HAP-1 (cell line): ENCODE measurements around the gene LIFR.

Experiments used
- DNase-seq, 2 experiments: peaks; one replicate each; pipeline ENCODE4 v3.0.0-alpha.2; 2016 to 2020; ENCODE audit warnings: low spot score in 2 of 2
- H3K27me3 ChIP-seq: fragments of 250-450 bp; sonication (Bioruptor Pico); 2 replicates; pipeline ENCODE4 v1.5.1; 2020; ENCODE audit warnings: low read depth, mild to moderate bottlenecking, moderate library complexity
- H3K36me3 ChIP-seq: fragments of 250-450 bp; sonication (Bioruptor Pico); replicated peaks from 2 replicates; pipeline ENCODE4 v1.5.1; 2020; ENCODE audit warnings: mild to moderate bottlenecking
- H3K4me1 ChIP-seq: fragments of 250-450 bp; sonication (Bioruptor Pico); 2 replicates; pipeline ENCODE4 v1.5.1; 2020; ENCODE audit warnings: mild to moderate bottlenecking
- H3K4me3 ChIP-seq: fragments of 250-450 bp; sonication (Bioruptor Pico); 2 replicates; pipeline ENCODE4 v1.5.1; 2020; ENCODE audit warnings: mild to moderate bottlenecking, moderate library complexity
- H3K9me3 ChIP-seq: fragments of 250-450 bp; sonication (Bioruptor Pico); 2 replicates; pipeline ENCODE4 v1.5.1; 2020; ENCODE audit warnings: mild to moderate bottlenecking, moderate library complexity
- in situ Hi-C: fragments of 300-500 bp; cut with MboI; formaldehyde crosslinking; loops from 3 replicates; pipeline ENCODE4 v1.14.3; 2020; ENCODE audit warnings: low sequenced_read_pairs, inconsistent platforms, mixed read lengths

LIFR gene

DNA sequence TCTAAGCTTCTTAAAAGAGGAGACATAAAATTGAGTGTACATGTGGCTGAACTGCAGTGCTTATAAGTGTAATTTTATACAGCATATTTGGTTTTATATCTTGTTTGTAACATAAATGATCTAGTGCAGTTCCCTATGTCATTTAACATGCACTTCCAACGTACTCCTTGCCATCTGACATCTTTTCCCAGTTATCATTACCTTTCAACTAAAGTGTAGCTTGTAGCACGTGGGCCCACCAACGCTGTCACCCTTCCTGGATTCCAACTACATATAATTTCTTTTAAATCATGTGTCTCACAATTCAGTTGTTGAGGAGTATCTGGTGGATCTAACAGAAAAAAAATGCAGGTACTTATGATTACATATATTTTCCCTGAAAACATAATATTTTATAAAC lies 50.1 kb downstream of the LIFR start:
- in situ Hi-C loops: no loop called here

DNA sequence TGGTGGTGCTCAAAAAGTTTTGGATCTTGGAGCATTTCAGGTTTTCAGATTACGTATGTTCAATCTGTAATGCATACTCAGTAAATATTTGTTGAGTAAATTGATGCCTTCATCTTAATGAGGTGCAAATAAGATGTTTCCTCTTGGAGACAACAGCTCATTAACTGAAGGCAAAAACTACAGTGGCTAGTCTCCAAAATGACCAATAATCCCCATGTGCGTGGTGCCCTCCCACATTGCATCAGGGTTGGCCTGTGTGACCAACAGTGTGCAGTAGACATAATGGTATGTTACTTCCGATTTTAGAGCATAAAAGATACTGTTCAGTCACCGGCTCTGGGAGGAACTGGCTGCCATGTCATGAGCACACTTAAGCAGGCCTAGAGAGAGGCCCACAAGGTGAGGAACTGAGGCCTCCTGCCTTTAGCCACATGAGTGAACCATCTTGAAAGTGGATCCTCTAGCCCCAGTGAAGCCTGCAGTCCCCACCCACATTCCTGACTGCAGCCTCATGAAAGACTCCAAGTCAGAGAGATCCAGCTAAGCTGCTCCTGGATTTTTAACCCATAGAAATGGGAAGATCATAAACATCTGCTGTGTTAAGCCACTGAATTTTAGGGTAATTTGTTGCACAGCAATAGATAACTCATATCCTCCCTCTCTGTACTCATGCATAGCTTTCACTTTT lies 55.7 kb downstream of the LIFR start:
- in situ Hi-C loops: no loop called here
- no peak for DNase-seq
- Histone ChIP-seq H3K36me3 (no peaks in the 10 kb centered on the region), H3K4me1 (no peaks in the 10 kb centered on the region), H3K9me3 (no peaks in the 10 kb centered on the region), H3K4me3 (no peak overlapping the region), H3K27me3 (no peaks in the 10 kb centered on the region)

More for the DNA sequence above, 50.1 kb downstream of the LIFR start:
- peaks cover 8% of the 10 kb centered on the region; the same call in 1 of the 2 replicates for H3K4me1 ChIP-seq
- no peaks in the 10 kb centered on the region for H3K36me3 ChIP-seq
- no peaks in the 10 kb centered on the region for H3K9me3 ChIP-seq
- no peaks in the 10 kb centered on the region for H3K27me3 ChIP-seq
- H3K4me3 ChIP-seq: no peak overlapping the region
- no peak for DNase-seq

DNA sequence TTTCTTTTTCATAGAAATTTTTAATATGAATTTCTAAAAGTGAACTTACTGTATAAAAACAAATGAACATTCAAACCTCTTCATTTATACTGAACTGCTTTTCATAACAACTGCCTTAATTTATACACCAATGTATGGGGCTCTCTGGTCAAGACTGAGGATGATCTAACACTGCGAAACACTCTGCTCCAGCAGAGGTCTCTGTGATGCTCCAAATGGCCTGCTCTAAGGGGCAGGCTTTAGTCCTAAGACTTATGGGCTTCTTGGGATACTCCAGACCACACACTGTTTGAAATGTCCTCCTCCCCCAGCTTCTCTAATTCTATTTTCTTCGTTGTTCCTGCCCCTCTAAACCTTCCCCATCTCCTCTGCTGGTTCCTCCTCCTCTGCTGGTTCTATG lies 58.5 kb downstream of the LIFR start:
- in situ Hi-C loops: no loop called here
- H3K4me3 ChIP-seq: no peak overlapping the region

DNA sequence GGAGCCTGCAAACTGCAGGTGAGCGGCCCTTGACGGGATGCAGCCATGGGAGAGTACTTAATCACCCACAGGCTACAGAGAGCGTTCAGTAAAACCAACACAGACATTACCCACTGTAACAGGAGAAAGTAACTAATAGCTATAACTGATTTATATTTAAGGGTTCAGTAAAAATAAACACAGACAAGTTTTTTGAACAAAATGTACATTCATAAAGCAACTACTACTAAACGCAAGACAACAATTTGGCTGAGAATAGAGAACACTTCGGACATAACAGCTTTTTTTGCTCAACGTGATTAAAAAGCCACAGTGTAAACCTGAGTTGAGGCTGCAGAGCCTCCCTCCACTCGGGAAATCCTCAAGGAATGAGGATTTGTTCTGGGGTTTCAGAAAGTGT lies 61.7 kb downstream of the LIFR start:
- H3K27me3 ChIP-seq: no peaks in the 10 kb centered on the region
- no peak for DNase-seq
- no peaks in the 10 kb centered on the region for H3K9me3 ChIP-seq
- no peak overlapping the region for H3K4me3 ChIP-seq
- no peaks in the 10 kb centered on the region for H3K36me3 ChIP-seq
- no peaks in the 10 kb centered on the region for H3K4me1 ChIP-seq
- in situ Hi-C loops: no loop called here

More for the DNA sequence above, 58.5 kb downstream of the LIFR start:
- Histone ChIP-seq H3K27me3 (no peaks in the 10 kb centered on the region), H3K4me1 (no peaks in the 10 kb centered on the region), H3K36me3 (no peaks in the 10 kb centered on the region), H3K9me3 (no peaks in the 10 kb centered on the region)
- DNase-seq: no peak

DNA sequence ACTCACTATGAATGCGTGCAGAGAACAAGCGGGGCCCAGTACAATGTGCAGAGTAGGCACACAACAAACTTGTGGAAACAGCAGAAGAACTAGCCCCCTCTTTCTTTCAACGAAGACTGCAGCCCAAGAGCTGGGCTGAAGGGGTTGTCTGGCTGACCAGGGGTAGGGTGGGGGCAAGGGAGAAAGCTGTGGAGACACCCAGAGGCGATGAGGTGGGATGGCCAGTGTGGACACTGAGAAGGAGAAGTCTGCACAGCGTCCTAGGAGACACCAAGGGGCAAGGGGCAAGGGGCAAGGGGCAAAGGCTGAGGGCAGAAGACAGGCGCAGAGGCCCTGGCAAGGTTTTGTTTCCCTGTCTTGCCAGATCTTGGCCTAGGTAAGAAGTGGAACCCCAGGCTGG lies 62.3 kb downstream of the LIFR start:
- H3K27me3 ChIP-seq: no peaks in the 10 kb centered on the region
- no peak for DNase-seq
- in situ Hi-C loops: no loop called here

DNA sequence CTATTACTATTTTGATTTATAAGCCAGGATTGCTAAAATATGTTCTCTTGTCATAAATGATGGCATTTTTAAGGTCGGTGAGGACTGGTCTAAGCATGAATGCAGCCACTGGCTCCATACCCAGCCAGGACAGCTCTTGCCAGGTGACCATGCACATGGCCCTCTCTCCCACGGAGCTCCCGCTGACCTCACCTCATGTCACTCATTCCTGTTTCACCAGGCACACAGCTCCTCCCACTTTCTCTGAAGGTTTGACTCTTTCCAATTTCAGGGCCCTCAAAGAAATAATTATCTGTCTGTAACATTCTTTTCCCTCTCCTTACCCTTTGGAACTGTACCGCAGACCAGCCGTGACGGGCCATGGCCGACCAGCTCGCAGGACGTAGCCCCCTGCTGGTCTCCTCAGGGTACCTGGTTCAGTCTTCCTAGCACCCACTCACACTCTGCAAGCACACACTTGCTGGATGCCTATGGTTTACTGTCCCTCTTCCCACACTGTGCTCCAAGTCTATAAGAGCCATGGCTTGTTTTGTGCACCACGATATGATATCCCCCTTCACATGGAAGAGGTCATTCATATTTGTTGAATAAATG lies 72.5 kb downstream of the LIFR start:
- Histone ChIP-seq H3K4me1 (no peaks in the 10 kb centered on the region), H3K4me3 (no peak overlapping the region), H3K27me3 (no peaks in the 10 kb centered on the region), H3K9me3 (no peaks in the 10 kb centered on the region), H3K36me3 (no peaks in the 10 kb centered on the region)
- no peak for DNase-seq
- in situ Hi-C loops: no loop called here

More for the DNA sequence above, 62.3 kb downstream of the LIFR start:
- no peak overlapping the region for H3K4me3 ChIP-seq
- no peaks in the 10 kb centered on the region for H3K9me3 ChIP-seq
- no peaks in the 10 kb centered on the region for H3K4me1 ChIP-seq
- no peaks in the 10 kb centered on the region for H3K36me3 ChIP-seq

DNA sequence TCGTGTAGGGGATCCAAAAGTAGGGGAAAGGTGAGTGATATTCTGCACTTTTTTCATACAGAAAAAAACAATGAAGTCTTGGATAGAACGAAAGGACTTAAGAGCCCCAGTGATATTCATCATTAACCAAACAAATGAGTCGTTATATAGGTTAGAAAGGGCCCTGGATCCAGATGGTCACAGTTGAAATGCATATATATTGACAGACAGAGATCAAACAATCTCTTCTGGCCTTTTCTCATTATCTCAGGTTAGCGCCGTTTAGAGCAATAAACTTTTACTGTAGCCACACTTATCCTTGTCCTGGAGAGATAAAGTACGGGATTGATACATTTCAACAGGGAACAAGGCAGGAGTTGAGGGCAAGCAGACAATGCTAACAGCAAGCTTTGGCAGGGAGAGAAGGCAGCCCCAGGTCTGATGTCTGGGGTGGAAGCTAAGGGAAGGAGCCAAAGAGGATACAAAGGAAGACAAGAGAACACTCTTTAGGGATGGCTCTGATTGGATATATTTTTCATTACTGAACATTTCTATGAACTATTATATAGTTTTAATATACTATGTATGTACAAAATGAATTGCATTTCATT lies 77.0 kb downstream of the LIFR start:
- H3K4me1 ChIP-seq: no peaks in the 10 kb centered on the region
- H3K4me3 ChIP-seq: no peak overlapping the region
- H3K36me3 ChIP-seq: no peaks in the 10 kb centered on the region
- in situ Hi-C loops: no loop called here
- H3K9me3 ChIP-seq: no peaks in the 10 kb centered on the region
- no peak for DNase-seq
- no peaks in the 10 kb centered on the region for H3K27me3 ChIP-seq

DNA sequence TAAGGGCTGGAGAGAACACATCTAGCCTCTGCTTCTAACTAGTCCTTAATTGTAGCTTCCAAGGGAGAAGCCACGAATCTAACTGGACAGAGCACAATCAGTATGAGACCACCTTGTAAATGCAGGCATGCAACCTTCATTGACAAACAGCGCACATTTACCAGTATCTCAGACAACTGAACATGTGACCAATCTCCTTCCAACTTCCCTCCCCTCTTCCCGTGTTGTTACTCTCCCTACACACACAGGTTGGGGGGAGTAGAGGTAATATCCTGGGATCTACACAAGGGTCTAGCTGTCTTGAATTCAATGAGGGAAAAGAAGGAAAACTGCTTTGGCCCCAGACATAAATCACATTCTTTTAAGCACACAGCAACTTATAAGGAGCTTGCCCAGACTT lies 77.6 kb downstream of the LIFR start:
- H3K4me3 ChIP-seq: no peak overlapping the region
- H3K27me3 ChIP-seq: no peaks in the 10 kb centered on the region
- no peaks in the 10 kb centered on the region for H3K9me3 ChIP-seq
- no peaks in the 10 kb centered on the region for H3K36me3 ChIP-seq
- no peak for DNase-seq
- in situ Hi-C loops: no loop called here
- H3K4me1 ChIP-seq: no peaks in the 10 kb centered on the region

DNA sequence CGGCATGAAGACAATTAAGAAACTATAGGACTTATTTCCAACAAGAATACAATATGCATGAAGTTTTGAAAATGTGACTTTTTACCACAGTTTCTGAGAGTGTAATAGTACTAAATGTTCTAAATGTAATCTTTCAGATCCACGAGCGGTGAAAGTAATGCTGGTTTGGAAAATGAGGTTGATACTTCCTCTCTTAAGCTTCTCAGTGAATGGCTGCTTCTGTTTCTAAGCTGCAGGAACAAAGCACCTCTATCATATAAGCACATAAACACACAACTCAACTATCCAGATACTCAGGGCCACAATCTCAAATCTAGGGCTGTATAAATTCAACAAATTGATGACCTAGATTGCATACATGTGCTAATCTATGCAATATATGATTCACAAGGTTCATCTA lies 78.3 kb downstream of the LIFR start:
- no peak for DNase-seq
- Histone ChIP-seq H3K27me3 (no peaks in the 10 kb centered on the region), H3K4me3 (no peak overlapping the region), H3K4me1 (no peaks in the 10 kb centered on the region), H3K9me3 (no peaks in the 10 kb centered on the region), H3K36me3 (no peaks in the 10 kb centered on the region)
- in situ Hi-C loops: no loop called here

DNA sequence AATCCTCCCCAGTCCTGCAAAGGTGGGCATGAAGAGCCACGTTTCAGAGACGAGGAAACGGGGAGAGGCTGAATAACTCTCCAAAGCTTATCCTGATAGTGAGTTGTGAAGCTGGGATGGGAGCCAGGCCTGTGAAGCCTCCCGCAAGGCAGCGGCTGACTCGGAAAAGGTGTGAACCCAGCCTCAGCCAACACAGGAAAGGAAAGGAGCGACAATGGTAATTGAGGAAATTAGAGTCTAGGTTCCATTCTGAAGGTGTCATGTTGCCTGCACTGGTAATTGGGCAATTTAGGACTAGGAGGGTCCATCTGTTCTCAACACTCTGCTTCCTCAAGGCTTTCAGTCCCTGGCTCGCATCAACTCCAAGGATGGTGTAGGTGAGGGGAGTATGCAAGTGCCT lies 83.4 kb downstream of the LIFR start:
- in situ Hi-C loops: no loop called here
- H3K4me1 ChIP-seq: no peaks in the 10 kb centered on the region
- no peak overlapping the region for H3K4me3 ChIP-seq
- no peaks in the 10 kb centered on the region for H3K36me3 ChIP-seq
- no peak for DNase-seq
- H3K9me3 ChIP-seq: no peaks in the 10 kb centered on the region
- H3K27me3 ChIP-seq: no peaks in the 10 kb centered on the region

DNA sequence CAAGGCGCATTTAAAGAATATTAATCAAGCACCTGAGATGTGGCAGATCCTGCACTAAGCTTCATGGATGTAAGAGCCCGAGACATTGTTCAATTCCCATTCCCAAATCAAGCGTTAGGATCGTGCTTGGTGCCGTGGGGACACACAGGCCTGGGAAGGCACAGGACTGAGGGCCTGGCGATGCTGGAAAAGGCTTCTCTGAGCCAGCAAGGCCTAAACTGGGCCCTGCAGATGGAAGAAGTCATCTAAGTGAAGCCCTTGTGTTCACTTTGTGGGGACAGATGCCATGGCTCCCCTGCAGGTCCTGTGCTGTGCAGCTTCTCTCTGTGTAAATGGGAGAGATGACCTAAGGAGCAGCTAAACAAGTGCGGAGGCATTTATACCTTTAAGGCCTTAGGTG lies 83.9 kb downstream of the LIFR start:
- H3K36me3 ChIP-seq: no peaks in the 10 kb centered on the region
- no peak overlapping the region for H3K4me3 ChIP-seq
- in situ Hi-C loops: no loop called here
- H3K4me1 ChIP-seq: no peaks in the 10 kb centered on the region
- H3K9me3 ChIP-seq: no peaks in the 10 kb centered on the region
- no peaks in the 10 kb centered on the region for H3K27me3 ChIP-seq
- DNase-seq: no peak

DNA sequence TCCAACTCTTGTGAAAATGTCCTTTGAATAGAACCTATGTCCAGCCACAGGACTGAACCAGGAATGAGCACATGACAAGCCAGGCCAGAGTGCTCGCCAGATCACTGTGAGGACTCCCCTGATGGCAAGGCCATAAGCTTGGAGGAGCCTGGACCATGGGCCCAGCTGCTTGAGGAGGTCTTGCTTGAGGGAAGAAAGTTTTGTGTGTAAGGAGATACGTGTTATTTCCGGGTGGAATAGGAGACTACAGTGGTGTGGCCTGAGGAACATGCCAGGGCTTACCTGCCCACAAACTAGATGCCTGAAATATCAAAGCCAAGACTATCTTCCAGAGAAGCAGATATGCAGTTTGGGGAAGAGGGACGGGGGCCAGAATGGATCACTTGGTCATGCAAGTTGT lies 84.7 kb downstream of the LIFR start:
- Histone ChIP-seq H3K4me3 (no peak overlapping the region), H3K27me3 (no peaks in the 10 kb centered on the region), H3K4me1 (no peaks in the 10 kb centered on the region), H3K9me3 (no peaks in the 10 kb centered on the region), H3K36me3 (no peaks in the 10 kb centered on the region)
- in situ Hi-C loops: no loop called here
- no peak for DNase-seq

DNA sequence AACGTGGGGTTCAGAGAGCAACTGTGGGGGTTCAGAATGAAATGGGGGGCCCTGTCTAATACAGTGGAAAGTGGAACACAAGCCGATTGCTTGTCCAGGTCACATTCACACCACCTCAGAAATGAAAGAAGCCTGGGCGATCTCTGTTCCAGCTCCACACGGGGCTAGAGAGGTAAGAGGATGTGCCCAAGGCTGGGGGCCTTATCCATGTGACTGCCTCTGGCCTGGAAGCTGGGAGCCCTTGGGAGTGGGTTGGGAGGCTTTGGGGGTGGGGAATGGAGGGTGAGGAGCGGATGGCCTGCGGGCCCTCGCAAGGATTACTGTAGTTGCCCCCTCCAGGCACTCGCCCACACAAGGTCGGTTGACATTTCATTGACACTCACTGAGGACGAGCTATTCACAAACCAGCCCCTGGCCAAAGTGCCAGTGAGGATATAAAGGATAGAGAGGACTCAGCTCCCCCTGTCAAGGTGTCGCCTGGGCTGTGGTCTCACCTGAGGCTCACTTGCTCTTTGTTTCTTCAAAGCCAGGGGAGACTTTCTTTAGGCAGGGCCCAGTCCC lies 86.7 kb downstream of the LIFR start:
- Histone ChIP-seq H3K36me3 (no peaks in the 10 kb centered on the region), H3K9me3 (no peaks in the 10 kb centered on the region), H3K4me3 (no peak overlapping the region), H3K27me3 (no peaks in the 10 kb centered on the region), H3K4me1 (no peaks in the 10 kb centered on the region)
- DNase-seq: no peak
- in situ Hi-C loops: no loop called here

DNA sequence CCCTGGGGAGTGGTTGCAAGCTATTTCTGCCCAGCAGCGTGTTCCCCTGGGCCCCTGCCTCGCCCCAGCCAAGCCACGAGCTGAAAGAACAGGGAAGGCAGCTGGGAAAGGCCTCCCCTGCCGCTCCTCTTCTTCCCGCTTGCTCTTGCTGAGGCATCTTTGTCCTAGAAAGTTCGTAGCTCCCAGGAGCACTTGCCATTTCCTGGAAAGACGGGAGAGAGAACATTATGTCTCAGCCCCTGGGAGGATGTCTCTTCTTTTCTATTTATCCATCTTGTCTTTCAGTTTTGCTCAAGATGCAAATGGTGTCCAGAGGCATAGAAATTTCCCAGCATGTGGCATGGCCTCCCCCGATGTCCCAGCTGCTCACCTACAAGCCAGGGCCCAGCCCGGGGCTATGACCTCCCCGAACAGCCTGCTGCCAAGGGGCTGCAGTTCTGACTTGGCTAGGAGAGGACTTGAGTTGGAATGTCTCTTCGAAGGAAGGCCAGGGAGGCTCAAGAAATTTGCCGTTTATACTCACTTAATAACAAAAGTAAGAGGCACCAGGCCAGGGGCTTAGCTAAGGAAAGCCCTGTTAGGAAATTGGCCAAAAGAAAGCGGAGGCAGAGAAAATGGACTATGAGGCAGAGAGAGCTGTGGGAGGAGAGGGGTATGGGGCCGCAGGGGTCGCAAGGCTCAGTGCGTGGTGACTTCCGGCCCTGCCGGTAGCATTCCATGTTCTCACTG lies 87.3 kb downstream of the LIFR start:
- H3K4me1 ChIP-seq: no peaks in the 10 kb centered on the region
- H3K4me3 ChIP-seq: no peak overlapping the region
- H3K36me3 ChIP-seq: no peaks in the 10 kb centered on the region
- in situ Hi-C loops: no loop called here
- H3K9me3 ChIP-seq: no peaks in the 10 kb centered on the region
- DNase-seq: no peak
- no peaks in the 10 kb centered on the region for H3K27me3 ChIP-seq
